ENCODE data around the gene CCNL2. TPM values are rescaled to one million over a fixed set of nuclear protein-coding genes. Genes with fewer than 3 reads are reported as not detected.

Gene CCNL2
- total and polyA plus RNA-seq, 2 donors (not counting 1 experiment from before 2014, with no cell fraction given) = 102 to 116 TPM

DNA sequence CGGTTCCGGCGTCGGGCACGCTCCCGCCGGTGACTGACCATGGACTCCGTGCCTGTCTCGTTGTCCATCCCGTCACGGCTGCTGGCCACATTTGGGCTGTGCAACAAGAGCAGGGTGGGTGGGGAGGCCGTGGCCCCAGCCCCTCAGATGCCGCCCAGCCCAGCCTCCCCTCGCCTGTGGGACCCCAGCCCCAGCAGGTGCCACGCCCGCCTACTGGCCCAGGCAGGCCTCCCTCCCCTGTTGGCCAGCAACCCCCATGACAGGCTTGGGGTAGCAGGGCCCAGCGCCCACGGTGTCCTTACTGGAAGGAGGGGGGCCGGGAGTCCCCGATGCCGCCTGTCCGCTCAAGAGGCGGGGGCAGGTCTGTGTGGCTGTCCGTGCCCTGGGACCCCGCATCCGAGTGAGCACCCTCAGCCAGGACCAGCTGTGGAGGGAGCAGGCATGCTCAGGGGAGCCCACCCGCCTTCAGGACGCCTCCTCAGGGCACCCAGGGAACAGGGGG is 57.0 kb downstream of the CCNL2 start:
- H3K79me2 ChIP-seq (ENCODE audit: control insufficient read depth, insufficient read depth, low read length) = peaks cover 62% of the 10 kb centered on the region
- no peak overlapping the region for H3K4me3 ChIP-seq (replicated peaks in 1 of 4; ENCODE audit: control extremely low read depth in 1 of 4, insufficient read depth in 1 of 4, low read depth in 3 of 4, low read length in 4 of 4)
- no peak overlapping the region for H3K9ac ChIP-seq (ENCODE audit: insufficient read depth, low read length)
- no peak for DNase-seq (ENCODE audit: low read depth in 2 of 2)
- H3K4me2 ChIP-seq (ENCODE audit: extremely low read depth, insufficient read depth, low read length) = no peak overlapping the region
- no peak overlapping the region for H2AFZ ChIP-seq (ENCODE audit: low read length)
- peaks cover 25% of the 10 kb centered on the region for H3K4me1 ChIP-seq (ENCODE audit: control insufficient read depth, extremely low read depth, insufficient read depth, low read length)
- no peak overlapping the region for H3K27ac ChIP-seq (ENCODE audit: insufficient read depth, low read length)
- no peaks in the 10 kb centered on the region for H3K27me3 ChIP-seq (ENCODE audit: control insufficient read depth, insufficient read depth, low read length)
- no peak for TF ChIP-seq EZH2 (IDR thresholded peaks at IDR 0.05; ENCODE audit: low read length, missing control alignments)
- H4K20me1 ChIP-seq (ENCODE audit: control insufficient read depth, extremely low read depth, insufficient read depth, low read length) = no peaks in the 10 kb centered on the region
- no peaks in the 10 kb centered on the region for H3K9me3 ChIP-seq (ENCODE audit: control insufficient read depth, insufficient read depth, low read depth, low read length)
- peaks cover 29% of the 10 kb centered on the region for H3K36me3 ChIP-seq (ENCODE audit: control insufficient read depth, insufficient read depth, low read length)

DNA sequence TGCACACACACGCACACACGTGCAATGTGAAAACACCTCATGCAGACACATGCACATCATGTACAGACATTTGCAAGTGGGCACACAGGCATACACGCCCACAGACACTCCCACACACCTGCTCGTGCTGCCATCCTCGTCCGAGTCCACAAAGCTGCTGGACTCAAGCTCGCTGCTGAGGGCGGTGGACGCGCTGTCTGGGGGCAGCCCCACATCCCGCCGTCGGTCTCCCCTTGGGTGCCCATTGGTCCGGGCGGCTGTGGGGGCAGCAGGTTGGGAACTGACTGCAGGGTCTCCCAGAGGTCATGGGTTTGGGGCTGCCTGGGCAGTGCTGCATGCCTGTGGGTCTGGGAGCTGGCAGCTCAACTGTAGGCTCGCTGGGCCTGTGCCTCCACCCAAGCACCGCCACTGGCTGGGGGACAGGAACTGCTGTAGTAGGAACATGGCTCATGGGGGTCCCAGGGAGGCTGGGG is 57.5 kb downstream of the CCNL2 start:
- Histone ChIP-seq H3K4me1 (ENCODE audit: control insufficient read depth, extremely low read depth, insufficient read depth, low read length) (peaks cover 23% of the 10 kb centered on the region), H3K27ac (ENCODE audit: insufficient read depth, low read length) (no peak overlapping the region), H3K79me2 (ENCODE audit: control insufficient read depth, insufficient read depth, low read length) (peaks cover 57% of the 10 kb centered on the region), H3K4me3 (replicated peaks in 1 of 4; ENCODE audit: control extremely low read depth in 1 of 4, insufficient read depth in 1 of 4, low read depth in 3 of 4, low read length in 4 of 4) (no peak overlapping the region), H2AFZ (ENCODE audit: low read length) (no peak overlapping the region), H3K4me2 (ENCODE audit: extremely low read depth, insufficient read depth, low read length) (no peak overlapping the region), H3K9ac (ENCODE audit: insufficient read depth, low read length) (no peak overlapping the region), H4K20me1 (ENCODE audit: control insufficient read depth, extremely low read depth, insufficient read depth, low read length) (no peaks in the 10 kb centered on the region), H3K36me3 (ENCODE audit: control insufficient read depth, insufficient read depth, low read length) (peaks cover 32% of the 10 kb centered on the region), H3K9me3 (ENCODE audit: control insufficient read depth, insufficient read depth, low read depth, low read length) (no peaks in the 10 kb centered on the region), H3K27me3 (ENCODE audit: control insufficient read depth, insufficient read depth, low read length) (no peaks in the 10 kb centered on the region)
- DNase-seq (ENCODE audit: low read depth in 2 of 2) = no peak
- TF ChIP-seq, protein P1, sequence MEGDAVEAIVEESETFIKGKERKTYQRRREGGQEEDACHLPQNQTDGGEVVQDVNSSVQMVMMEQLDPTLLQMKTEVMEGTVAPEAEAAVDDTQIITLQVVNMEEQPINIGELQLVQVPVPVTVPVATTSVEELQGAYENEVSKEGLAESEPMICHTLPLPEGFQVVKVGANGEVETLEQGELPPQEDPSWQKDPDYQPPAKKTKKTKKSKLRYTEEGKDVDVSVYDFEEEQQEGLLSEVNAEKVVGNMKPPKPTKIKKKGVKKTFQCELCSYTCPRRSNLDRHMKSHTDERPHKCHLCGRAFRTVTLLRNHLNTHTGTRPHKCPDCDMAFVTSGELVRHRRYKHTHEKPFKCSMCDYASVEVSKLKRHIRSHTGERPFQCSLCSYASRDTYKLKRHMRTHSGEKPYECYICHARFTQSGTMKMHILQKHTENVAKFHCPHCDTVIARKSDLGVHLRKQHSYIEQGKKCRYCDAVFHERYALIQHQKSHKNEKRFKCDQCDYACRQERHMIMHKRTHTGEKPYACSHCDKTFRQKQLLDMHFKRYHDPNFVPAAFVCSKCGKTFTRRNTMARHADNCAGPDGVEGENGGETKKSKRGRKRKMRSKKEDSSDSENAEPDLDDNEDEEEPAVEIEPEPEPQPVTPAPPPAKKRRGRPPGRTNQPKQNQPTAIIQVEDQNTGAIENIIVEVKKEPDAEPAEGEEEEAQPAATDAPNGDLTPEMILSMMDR (conservative IDR thresholded peaks at IDR 0.05 in 1 of 2, IDR thresholded peaks at IDR 0.05 in 1 of 2; ENCODE audit: low read depth in 1 of 2, low read length in 2 of 2) = no peak
- TF ChIP-seq EZH2 (IDR thresholded peaks at IDR 0.05; ENCODE audit: low read length, missing control alignments) = no peak

DNA sequence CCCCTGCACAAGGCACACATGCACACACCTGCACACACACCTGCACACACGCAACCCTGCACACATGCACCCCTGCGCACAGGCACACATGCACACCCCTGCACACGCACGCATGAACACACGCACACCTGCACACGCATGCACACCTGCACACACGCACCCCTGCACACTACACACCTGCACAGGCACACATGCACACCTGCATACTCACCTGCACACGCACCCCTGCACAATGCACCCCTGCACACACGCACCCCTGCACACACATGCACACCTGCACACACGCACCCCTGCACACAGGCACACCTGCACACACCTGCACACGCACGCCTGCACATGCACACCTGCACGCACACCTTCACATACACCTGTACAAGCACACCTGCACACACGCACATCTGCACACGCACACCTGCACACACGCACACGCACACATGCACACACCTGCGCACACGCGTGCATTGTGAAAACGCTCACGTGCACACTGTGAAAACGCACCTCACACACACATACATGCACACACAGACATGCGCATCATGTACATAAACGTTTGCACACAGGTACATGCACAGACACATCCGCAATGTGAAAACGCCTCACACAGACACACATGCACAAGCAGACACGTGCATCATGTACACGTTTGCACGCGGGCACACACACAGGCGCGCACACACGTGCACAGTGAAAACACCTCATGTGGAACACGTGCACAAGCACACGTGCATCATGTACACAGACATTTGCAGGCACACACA is 58.2 kb downstream of the CCNL2 start:
- H3K27me3 ChIP-seq (ENCODE audit: control insufficient read depth, insufficient read depth, low read length) = no peaks in the 10 kb centered on the region
- no peak overlapping the region for H2AFZ ChIP-seq (ENCODE audit: low read length)
- H3K4me2 ChIP-seq (ENCODE audit: extremely low read depth, insufficient read depth, low read length) = no peak overlapping the region
- no peaks in the 10 kb centered on the region for H3K9me3 ChIP-seq (ENCODE audit: control insufficient read depth, insufficient read depth, low read depth, low read length)
- no peak for TF ChIP-seq EZH2 (IDR thresholded peaks at IDR 0.05; ENCODE audit: low read length, missing control alignments)
- TF ChIP-seq, protein P1 (conservative IDR thresholded peaks at IDR 0.05 in 1 of 2, IDR thresholded peaks at IDR 0.05 in 1 of 2; ENCODE audit: low read depth in 1 of 2, low read length in 2 of 2) = no peak
- H3K27ac ChIP-seq (ENCODE audit: insufficient read depth, low read length) = no peak overlapping the region
- H4K20me1 ChIP-seq (ENCODE audit: control insufficient read depth, extremely low read depth, insufficient read depth, low read length) = no peaks in the 10 kb centered on the region
- peaks cover 51% of the 10 kb centered on the region for H3K79me2 ChIP-seq (ENCODE audit: control insufficient read depth, insufficient read depth, low read length)
- H3K36me3 ChIP-seq (ENCODE audit: control insufficient read depth, insufficient read depth, low read length) = peaks cover 32% of the 10 kb centered on the region
- DNase-seq (ENCODE audit: low read depth in 2 of 2) = no peak
- H3K4me3 ChIP-seq (replicated peaks in 1 of 4; ENCODE audit: control extremely low read depth in 1 of 4, insufficient read depth in 1 of 4, low read depth in 3 of 4, low read length in 4 of 4) = no peak overlapping the region
- peaks cover 16% of the 10 kb centered on the region for H3K4me1 ChIP-seq (ENCODE audit: control insufficient read depth, extremely low read depth, insufficient read depth, low read length)
- H3K9ac ChIP-seq (ENCODE audit: insufficient read depth, low read length) = no peak overlapping the region

Data from fibroblast of lung (primary cell).